ENCODE data around the gene ARRB1. TPM values are rescaled to one million over a fixed set of nuclear protein-coding genes. Genes with fewer than 3 reads are reported as not detected.

Gene ARRB1
- total RNA-seq, 4 donors from 2014 or later = 41.1 to 102 (median 76.7) TPM

DNA sequence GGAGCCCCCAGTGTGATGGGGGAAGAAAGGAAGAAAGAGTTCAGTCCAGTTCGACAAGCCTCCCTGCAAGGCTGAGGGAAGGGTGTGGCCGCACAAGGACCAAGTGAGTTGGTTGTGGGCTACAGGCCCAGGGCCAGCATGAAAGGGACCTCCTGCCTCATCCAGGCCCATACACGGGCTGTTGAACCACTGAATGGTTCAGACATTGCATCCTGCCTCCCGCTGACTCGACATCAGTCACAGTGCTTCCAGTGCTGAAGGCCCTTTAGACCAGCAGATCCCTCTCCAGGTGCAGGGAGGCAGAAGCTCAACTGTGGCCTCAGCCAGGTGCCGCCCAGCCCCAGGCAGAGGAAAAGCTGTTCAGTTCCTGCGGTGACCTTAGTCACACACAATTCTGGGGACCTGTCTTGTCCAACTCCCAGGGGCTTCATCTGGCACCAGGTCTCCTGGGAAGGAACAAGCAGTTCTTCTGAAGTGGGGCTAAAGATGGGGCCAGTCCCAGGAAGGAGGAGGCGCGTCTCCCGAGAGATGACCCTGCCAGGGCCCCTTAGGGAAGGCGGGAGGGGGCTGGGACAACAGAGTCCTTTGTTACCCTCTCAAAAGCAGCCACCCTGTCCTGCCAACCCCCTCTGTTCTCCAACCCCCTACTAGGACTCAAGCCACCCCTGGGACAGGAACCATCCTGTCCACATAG lies 6.6 kb downstream of the ARRB1 start:
- WGBS = 83% methylated on average over 9 of the region's 11 CpGs
- Histone ChIP-seq H3K4me3 (no peak overlapping the region), H3K27ac (replicated peaks in 1 of 4) (peak overlapping the region; percentile 95 to 98 (median 97)), H3K4me1 (peaks cover 100% of the 10 kb centered on the region in 4 donors), H3K9me3 (no peaks in the 10 kb centered on the region), H3K27me3 (no peaks in the 10 kb centered on the region), H3K36me3 (no peaks in the 10 kb centered on the region)
- intact Hi-C loops (cut with DNase I) = no loop called here
- TF ChIP-seq EP300 (IDR thresholded peaks at IDR 0.05) = no peak
- TF ChIP-seq CTCF (IDR thresholded peaks at IDR 0.05) = no peak
- TF ChIP-seq POLR2A (IDR thresholded peaks at IDR 0.05; ENCODE audit: low read depth) = no peak
- no peak for TF ChIP-seq POLR2AphosphoS5 (IDR thresholded peaks at IDR 0.05)
- DNase-seq (ENCODE audit: extremely low spot score) = no peak

DNA sequence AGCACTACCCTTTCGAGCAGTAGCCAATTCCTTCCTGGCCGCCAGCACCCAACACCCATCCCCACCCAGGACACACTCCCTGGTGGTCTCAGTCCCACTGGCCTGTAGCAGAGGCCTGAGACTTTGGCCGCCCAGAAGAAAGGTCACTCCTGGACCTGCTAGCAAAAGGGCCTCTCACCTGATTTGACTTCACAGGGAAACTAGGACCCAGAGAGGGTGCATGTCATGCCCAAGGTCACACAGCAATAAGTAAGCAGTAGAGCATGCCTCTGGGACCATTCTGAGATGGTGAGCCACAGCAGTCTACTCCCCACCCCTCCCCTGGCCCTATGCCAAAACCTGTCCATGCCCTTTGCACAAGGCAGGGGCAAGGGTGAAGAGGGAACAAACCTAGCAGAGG lies 7.3 kb downstream of the ARRB1 start:
- H3K4me1 ChIP-seq = peaks cover 100% of the 10 kb centered on the region in 4 donors
- WGBS = 52% methylated on average over 3 of the region's 3 CpGs
- peak overlapping the region in 2 of 4 donors; percentile 5 to 8 for H3K4me3 ChIP-seq
- no peaks in the 10 kb centered on the region for H3K36me3 ChIP-seq
- intact Hi-C loops (cut with DNase I) = no loop called here
- H3K9me3 ChIP-seq = no peaks in the 10 kb centered on the region
- H3K27me3 ChIP-seq = no peaks in the 10 kb centered on the region
- DNase-seq (ENCODE audit: extremely low spot score) = no peak
- TF ChIP-seq CTCF (IDR thresholded peaks at IDR 0.05) (no peak), POLR2AphosphoS5 (IDR thresholded peaks at IDR 0.05) (no peak), EP300 (IDR thresholded peaks at IDR 0.05) (no peak), POLR2A (IDR thresholded peaks at IDR 0.05; ENCODE audit: low read depth) (no peak)
- peak overlapping the region; percentile 95 to 98 (median 97) for H3K27ac ChIP-seq (replicated peaks in 1 of 4)

- no peak for DNase-seq (ENCODE audit: extremely low spot score)
- 54% methylated on average over 12 of the region's 12 CpGs for WGBS
- Histone ChIP-seq H3K27me3 (no peaks in the 10 kb centered on the region), H3K36me3 (no peaks in the 10 kb centered on the region), H3K27ac (replicated peaks in 1 of 4) (peak overlapping the region; percentile 95 to 98 (median 97)), H3K4me3 (peak overlapping the region; percentile 5 to 23 (median 11)), H3K9me3 (no peaks in the 10 kb centered on the region), H3K4me1 (peaks cover 100% of the 10 kb centered on the region in 4 donors)
- intact Hi-C loops (cut with DNase I) = no loop called here
- no peak for TF ChIP-seq POLR2A (IDR thresholded peaks at IDR 0.05; ENCODE audit: low read depth)
- TF ChIP-seq CTCF (IDR thresholded peaks at IDR 0.05) = no peak
- peak; percentile 37 for TF ChIP-seq EP300 (IDR thresholded peaks at IDR 0.05)
- TF ChIP-seq POLR2AphosphoS5 (IDR thresholded peaks at IDR 0.05) = peak; percentile 31 to 45
These were observed 8.2 kb downstream of the ARRB1 start for GRCh38 chr11:75342966-75343870.

DNA sequence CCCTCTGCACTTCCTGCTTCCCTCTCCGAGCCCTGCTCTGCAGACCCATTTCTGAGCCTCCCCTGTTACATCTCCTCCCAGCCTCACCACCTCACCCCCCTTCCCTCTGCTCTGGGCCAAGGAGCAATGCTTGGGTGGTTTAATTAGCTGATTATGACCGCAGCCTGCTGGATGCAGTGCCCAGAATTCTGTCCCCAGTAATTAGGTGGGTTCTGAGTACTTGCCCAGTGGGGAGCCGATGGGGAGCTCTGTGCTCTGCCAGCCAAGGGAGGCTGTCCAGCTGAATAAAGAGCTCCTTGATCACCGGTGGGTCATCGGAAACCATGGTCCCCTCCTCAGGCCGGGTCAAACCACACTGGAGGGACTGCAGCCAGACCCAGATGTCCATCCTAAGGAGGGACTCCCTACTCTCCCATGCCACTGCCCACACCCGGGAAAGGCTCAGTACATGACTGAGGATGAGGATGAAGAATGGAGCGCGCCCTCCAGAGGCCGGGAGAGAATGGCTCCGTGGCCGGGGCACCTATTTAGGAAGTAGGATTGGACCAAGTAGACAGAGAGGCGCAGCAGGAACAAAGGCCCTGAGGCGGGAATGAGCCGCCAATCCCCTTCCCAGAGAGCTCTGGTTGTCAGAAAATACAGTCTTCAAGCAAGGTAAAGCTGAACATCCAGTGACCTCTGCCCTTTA lies 9.1 kb downstream of the ARRB1 start:
- TF ChIP-seq POLR2A (IDR thresholded peaks at IDR 0.05; ENCODE audit: low read depth) (no peak), EP300 (IDR thresholded peaks at IDR 0.05) (no peak), CTCF (IDR thresholded peaks at IDR 0.05) (no peak), POLR2AphosphoS5 (IDR thresholded peaks at IDR 0.05) (no peak)
- H3K36me3 ChIP-seq = no peaks in the 10 kb centered on the region
- DNase-seq (ENCODE audit: extremely low spot score) = no peak
- 77% methylated on average over 15 of the region's 15 CpGs for WGBS
- intact Hi-C loops (cut with DNase I) = no loop called here
- peak overlapping the region; percentile 95 to 98 (median 97) for H3K27ac ChIP-seq (replicated peaks in 1 of 4)
- peaks cover 100% of the 10 kb centered on the region in 4 donors for H3K4me1 ChIP-seq
- H3K27me3 ChIP-seq = no peaks in the 10 kb centered on the region
- no peak overlapping the region for H3K4me3 ChIP-seq
- H3K9me3 ChIP-seq = no peaks in the 10 kb centered on the region
